ENCODE data around the gene NID2.

GRCh38 chr14:52042371-52043289 is 26.2 kb downstream of the NID2 start:
- TF ChIP-seq CTCF (IDR thresholded peaks at IDR 0.05 in 8 of 11, conservative IDR thresholded peaks at IDR 0.05 in 3 of 11): no peak
- TF ChIP-seq POLR2AphosphoS5 (IDR thresholded peaks at IDR 0.05): no peak
- no peak for TF ChIP-seq POLR2A (IDR thresholded peaks at IDR 0.05)

Data from spleen (tissue), 7 donors.